Hematopoietic multipotent progenitor cell treated with erythropoietin and hydrocortisone succinate and interleukin-3 and kit ligand, for 4 days (in vitro differentiated cells): ENCODE data around the gene FNDC11.
"Not testable (repeated sequence)": the region's sequence is repeated elsewhere in the genome, so short reads cannot be mapped to it uniquely, and the experiment has no call there.

Experiments used
- DNase-seq: peaks from one replicate; pipeline ENCODE4 v3.0.0-alpha.2; 2015

FNDC11 gene

DNA sequence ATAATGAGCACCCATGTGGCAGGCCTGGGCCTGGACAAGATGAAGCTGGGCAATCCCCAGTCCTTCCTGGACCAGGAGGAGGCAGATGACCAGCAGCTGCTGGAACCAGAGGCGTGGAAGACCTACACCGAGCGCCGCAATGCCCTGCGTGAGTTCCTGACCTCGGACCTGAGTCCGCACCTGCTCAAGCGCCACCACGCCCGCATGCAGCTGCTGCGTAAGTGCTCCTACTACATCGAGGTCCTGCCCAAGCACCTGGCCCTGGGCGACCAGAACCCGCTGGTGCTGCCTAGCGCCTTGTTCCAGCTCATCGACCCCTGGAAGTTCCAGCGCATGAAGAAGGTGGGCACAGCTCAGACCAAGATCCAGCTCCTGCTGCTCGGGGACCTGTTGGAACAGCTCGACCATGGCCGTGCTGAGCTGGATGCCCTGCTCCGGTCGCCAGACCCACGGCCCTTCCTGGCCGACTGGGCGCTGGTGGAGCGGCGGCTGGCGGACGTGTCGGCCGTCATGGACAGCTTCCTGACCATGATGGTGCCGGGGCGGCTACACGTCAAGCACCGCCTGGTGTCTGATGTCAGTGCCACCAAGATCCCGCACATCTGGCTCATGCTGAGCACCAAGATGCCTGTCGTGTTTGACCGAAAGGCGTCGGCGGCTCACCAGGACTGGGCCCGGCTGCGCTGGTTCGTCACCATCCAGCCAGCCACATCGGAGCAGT lies 1.9 kb downstream of the FNDC11 start:
- no peak for DNase-seq

GRCh38 chr20:63556873-63557478 lies 3.0 kb downstream of the FNDC11 start:
- no peak for DNase-seq

GRCh38 chr20:63557481-63557891 lies 3.5 kb downstream of the FNDC11 start:
- no peak for DNase-seq

- DNase-seq: no peak
Observed at GRCh38 chr20:63558804-63559484, 5.0 kb downstream of the FNDC11 start.

DNA sequence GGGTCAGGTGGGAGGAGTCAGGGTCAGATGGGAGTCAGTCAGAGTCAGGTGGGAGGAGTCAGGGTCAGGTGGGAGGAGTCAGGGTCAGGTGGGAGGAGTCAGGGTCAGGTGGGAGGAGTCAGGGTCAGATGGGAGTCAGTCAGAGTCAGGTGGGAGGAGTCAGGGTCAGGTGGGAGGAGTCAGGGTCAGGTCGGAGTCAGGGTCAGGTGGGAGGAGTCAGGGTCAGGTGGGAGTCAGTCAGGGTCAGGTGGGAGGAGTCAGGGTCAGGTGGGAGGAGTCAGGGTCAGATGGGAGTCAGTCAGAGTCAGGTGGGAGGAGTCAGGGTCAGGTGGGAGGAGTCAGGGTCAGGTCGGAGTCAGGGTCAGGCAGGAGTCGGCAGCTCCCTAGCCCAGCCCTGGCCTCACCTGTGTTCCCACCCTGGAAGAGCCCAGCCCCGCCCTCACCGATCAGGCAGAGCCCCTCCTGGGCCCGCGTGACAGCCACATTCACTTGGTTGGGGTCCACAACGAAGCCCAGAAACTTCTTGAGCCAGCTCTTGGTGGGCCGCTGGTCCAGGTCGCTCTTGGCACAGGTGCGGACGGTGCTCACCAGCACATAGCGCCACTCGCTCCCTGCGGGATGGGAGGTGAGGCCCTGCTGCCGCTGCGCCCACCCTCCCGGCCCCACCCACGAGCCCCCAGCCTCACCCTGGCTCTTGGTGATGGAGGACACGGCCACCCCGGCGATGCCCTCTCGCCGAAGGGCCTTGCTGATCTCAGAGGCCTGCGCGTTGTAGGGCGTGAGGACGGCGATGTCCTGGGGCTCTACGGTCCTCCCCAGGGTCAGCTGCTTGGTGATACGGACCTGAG lies 5.8 kb downstream of the FNDC11 start:
- not testable (repeated sequence) for DNase-seq

- DNase-seq: no peak
Observed at GRCh38 chr20:63560333-63560805, 6.4 kb downstream of the FNDC11 start.

GRCh38 chr20:63560856-63561609 lies 7.1 kb downstream of the FNDC11 start:
- DNase-seq: no peak

- no peak for DNase-seq
Observed at GRCh38 chr20:63561624-63562396, 7.9 kb downstream of the FNDC11 start.

DNA sequence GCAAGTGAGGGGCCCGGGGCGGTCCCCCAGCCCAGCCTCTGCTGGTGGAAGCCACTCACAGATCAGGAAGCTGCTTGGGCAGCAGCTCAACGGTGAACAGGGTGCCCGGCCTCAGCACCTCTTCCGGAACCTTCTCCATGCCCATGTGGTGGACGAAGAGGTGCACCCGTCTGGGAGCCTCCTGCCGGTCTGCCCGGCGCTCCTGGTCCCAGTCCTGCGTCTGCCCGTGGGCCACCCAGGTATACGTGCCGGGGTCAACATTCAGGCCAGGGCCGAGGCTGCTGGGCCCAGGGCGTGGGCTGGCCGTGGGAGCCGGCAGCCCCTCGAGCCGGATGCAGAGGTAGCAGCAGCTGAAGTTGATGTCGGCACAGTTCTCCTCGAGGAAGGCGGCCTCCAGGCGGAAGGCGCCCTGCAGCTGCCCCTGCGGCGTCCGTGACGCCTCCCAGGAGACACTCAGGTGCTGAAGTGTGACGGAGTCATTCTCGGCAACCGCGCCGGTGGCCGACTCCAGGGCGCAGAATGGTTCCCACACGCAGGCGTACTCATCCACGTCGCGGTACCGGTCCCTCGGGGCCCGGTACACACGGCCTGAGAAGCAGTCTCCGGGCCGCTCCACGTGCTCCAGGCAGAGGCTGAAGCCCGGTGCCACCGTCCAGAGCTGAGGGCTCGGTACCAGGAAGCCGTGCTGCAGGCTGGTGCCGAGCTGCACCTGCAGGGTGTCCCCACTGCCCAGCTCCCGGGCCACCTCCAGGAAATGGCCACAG lies 8.7 kb downstream of the FNDC11 start:
- no peak for DNase-seq

DNA sequence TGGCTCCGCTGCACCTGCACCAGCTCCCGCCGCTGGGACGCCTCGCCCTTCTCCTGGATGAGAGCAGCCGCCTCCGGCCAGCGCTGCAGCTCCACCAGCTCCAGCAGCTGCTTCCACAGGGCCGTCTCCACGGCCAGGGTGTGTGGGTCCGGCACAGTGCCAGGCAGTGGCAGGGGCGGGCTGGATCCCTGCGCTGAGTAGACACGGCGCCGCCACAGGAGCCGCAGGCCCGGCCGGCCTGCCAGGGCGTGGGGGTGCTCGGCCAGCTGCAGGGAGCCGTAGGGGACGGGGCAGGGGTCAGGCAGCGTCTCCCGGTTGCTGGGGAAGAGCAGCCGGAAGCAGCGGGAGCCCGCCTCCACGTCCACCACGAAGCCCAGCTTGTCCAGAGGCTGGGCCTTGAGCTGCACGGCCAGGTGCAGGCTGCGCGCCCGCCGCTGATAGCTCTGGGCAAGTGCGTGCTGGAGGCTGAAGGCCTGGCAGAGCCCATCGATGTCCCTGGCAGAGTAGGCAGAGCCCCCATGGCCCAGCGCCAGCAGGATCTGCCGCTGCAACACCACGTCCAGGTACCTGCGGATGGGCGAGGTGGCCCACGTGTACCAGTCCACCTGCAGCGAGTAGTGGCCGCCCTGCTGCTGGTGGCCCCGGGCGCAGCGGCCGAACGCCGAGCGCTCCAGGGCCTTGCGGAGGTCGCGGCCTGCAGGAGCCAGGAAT lies 9.4 kb downstream of the FNDC11 start:
- DNase-seq: no peak

DNA sequence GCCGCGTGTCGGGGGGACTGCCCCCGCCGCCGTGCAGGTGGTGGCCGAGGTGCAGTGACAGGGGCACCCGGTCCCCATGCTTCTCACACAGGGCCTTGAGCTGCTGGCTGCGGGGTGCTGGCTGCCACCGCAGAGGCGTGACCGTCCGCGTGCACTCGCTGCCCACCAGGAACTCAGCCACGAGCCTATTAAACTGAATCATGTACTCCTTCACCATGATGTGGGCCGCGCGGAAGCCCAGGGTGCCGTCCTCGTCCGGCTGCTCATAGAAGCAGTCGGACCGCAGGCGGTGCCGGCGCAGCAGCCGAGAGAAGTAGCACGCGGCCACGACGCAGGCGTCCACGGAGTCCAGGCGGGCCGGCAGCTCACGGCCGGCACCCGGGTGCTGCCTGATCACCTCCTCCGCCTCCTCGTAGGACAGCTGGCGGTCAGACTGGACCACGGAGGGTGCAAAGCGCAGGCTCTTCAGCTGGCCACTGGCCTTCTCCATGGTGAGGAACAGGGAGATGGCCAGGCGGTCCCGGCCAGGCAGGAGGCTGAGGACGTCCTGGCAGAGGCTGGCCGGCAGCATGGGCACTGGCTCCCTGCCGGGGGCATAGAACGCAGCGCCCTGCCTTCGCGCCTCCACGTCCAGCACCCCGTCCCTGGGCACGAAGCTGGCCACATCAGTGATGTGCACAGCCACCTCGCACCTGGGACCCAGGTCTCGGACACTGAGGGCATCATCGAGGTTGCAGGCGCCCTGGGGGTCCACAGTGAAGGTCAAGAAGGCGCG lies 10.3 kb downstream of the FNDC11 start:
- DNase-seq: no peak

DNA sequence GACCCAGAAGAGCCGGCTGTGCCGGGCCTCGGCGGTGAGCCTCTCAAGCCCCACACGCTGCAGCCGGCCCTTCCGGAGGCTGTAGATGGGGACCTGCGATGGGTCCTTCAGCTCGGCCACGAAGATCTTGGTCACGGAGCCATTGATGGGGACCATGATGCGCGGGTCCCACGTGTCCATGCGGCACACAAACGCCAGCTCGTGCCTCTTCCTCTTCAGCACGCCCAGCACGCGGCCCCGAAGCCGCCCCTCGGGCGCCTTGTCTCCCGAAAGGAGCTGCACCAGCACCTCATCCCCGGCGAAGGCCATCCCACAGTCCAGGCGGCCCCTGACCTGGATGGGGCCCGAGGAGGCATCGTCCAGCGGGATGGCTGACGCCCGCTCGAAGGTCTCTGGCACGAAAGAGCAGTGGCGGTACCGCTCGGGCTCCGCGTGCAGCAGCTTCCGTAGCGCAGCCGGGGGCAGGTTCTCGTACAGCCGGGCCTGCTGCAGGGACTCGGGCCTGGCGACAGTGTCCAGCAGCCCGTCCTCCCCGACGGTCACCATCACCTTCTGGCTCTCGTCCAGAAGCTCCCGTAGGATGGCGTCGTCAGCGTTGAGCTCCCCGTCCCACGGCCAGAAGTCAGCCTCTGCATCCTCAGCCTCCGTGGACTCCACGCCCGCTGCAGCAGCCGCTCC lies 11.2 kb downstream of the FNDC11 start:
- no peak for DNase-seq

- no peak for DNase-seq
Observed at GRCh38 chr20:63565699-63566335, 11.9 kb downstream of the FNDC11 start.

GRCh38 chr20:63566395-63567135 lies 12.6 kb downstream of the FNDC11 start:
- DNase-seq: no peak

DNA sequence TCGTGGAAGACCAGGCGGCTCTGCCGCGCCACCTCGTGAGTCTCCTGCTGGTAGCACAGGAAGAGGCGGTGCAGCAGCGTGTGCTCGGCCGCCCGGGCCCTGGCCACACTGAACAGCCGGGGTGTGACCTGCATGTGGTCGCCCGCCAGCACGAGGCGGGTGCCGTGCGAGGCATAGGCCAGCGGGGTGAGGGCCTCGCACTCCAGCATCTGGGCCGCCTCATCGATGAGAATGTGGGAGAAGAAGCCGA lies 13.1 kb downstream of the FNDC11 start:
- peak; percentile 68 for DNase-seq

DNA sequence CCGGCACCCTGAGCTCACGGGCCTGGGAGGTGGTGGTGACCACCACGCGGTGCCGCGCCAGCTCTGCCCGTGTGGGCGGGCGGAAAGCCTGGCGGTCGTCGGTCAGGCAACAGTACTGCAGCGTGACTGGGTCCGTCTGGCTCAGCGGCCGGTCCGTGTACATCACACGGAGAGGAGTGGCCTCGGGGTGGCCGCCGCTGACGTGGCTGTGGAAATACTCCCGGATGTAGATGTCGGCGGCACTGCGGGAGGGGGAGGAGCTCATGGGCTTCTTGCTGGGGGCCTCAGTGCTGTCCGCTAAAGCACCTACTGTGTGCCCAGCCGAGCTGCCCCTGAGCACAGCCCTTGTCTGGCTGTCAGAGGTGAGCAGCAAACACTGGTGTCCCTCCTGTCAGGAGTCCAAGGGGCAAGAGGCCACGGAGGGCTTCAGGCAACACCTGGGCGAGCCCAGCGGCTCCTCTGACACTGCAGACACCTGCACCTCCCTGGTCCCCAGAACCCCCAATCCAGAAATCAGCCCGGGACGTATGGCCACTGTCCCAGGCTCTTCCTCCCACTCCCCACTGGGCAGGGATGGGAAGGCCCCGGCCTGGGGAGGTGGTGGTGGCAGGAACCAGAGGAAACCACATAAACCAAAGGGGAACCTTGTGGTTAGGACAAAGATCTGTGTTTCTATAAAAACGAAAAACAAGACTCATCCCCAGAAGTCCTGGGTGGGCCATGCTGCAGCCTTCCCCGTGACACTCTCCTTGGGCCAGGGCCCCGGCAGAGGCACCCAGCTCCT lies 13.6 kb downstream of the FNDC11 start:
- DNase-seq: peak; percentile 88
